ENCODE data around the gene ANG.
"Not testable (repeated sequence)": the region's sequence is repeated elsewhere in the genome, so short reads cannot be mapped to it uniquely, and the experiment has no call there.

Gene ANG

DNA sequence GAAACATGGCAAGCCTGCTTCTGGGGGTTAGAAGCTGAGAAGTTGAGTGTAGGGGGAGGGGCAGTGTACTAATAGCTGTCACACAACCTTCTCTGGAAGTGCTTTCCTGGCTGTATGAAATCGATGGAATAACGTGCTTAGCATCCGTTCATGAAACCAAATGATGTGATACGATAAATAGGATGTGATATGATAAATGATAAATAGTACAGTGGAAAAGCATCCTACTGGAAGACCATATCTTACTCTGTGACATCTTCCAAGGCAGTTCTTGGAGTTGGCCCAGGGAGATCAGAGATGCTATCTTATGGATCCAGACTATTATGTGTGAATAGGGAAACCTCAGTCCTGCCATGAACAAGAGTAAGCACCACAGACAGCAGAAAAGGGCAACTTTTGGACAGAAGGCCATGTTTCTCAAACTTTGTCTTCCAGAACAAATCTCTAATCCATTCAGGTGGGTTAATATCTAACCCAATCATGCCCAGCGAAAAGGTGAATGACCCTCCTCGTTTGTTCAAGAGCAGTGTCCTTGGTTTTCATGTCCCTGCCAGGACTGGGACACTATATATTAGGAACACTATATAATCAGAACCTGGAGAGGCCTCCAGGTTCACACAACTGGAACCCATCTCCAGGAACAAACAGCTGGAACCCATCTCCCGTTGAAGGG is at the start of gene ANG:
ANG (plus strand) TSS at position 598 of the 673 bp plus-strand sequence. CDS start 4,801 bp downstream, outside the sequence.
- no peak for DNase-seq

- DNase-seq, result no peak
These were observed 47.0 kb upstream of the ANG start, which contains the start of gene OR6S1 for GRCh38 chr14:20641591-20641990. Gene OR6S1, minus strand, starts transcription at chr14:20641691. Its CDS starts 0 bp downstream, at chr14:20641691.

GRCh38 chr14:20642182-20642581 is 46.4 kb upstream of the ANG start:
- no peak for DNase-seq

- not testable (repeated sequence) for DNase-seq
These were observed 45.8 kb upstream of the ANG start for GRCh38 chr14:20642755-20643154.

DNA sequence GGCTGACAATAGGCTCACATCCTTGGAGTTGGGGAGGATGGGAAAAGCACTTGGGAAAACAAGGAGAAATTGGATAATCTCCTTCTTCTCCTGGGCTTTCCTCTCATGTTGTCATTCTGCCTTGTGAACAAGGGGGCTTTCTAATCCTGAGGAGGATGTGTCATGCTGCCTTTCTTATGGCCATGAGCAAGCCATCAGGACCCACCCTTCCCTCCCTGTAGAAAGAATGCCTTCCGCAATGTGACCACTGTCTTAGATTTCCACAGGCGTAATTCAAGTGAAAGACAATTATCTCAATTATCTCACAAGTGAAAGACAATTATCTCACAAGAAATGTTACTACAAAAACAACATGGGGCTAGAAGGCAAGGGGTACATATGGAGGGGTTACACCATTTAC is 44.0 kb upstream of the ANG start:
- DNase-seq, result no peak

DNA sequence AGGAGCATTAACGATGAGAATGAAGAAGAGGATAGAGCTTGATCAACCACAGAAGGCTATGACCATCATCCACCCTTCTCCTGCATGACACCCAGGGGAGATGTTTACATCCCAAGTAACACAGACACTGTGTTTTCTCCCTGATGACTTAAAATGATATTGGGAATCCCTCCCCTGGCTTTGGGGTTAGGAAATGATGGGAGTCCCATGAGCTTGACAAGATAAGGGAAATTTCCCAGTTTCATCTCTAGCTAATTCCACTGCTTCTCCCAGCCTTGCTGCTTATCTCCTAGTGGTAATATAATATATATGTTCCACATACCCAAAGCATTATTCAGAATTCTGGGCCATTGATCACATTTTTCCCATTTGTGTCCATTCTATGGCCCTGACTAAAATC is 43.1 kb upstream of the ANG start:
- no peak for DNase-seq

GRCh38 chr14:20652996-20653975 is 35.3 kb upstream of the ANG start:
- peak; percentile 87 for DNase-seq

GRCh38 chr14:20655851-20656250 is 32.7 kb upstream of the ANG start:
- DNase-seq, result no peak

- no peak for DNase-seq
These were observed 32.3 kb upstream of the ANG start for GRCh38 chr14:20656274-20656673.

- DNase-seq, result peak; percentile 35
These were observed 31.1 kb upstream of the ANG start for GRCh38 chr14:20657216-20658211.

DNA sequence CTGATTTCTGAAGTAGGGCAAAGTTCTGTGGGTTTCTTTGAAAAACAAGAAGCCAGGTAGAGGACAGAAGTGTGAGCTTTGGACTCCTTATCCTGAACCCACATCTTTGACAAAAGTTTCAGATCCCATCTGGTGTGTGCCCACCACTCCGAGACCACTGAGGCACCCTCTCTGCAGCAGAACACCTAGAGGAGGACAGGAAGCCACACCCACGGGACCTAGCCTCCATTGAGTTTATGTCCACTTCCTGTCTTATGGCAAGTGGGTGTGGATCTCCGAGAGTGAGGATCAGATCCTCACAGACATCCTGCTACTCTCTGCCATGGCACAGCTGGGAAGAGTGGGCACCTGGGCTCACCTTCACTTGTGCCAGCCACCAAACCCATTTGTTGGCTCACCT is 30.3 kb upstream of the ANG start:
- no peak for DNase-seq

DNA sequence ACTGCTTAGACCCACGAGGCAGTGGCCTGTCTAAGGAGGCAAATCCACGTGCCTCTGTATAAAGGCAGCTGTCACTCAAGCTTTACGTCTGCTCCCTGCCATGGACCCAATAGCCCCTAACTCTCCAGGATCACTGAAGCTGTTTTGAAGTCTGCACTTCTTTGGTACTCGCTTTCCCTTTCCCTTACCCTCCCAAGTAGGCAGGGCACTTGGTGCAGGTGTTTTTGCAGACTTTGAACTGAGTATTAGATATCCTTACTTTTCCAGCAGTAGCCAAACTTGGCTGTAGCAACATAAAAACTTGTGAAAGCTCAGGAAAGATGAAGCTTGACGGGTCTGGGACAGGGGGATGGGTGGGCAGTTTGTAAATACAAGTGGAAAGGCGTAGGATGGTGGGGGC is 29.2 kb upstream of the ANG start:
- no peak for DNase-seq

DNA sequence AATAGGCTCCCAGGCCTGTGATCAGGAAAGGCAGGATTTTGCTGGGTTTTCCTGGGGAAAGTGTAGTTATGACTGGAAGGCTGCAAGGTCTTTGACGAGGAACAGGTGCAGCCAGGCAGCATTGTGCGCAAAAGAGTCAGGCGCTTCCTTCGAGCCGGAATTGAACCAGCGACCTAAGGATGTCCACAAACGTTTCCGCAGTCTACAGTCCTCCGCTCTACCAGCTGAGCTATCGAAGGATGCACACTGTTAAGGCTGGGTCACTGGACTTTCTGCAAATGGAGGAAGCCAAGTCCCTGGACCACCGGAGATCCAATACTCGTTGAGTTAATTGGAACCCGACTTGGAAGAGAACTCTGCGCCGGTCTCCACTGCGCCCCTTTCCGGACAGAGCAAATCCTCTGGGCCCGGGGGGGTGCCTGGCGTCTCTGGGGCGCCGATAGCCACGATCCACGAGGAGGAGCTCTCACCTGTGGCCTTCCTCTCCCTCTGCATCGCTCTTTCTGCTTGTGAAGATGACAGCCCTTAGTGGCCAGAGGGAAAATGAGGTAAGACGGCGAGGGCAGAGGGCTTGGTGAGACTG is 28.7 kb upstream of the ANG start:
- no peak for DNase-seq

DNA sequence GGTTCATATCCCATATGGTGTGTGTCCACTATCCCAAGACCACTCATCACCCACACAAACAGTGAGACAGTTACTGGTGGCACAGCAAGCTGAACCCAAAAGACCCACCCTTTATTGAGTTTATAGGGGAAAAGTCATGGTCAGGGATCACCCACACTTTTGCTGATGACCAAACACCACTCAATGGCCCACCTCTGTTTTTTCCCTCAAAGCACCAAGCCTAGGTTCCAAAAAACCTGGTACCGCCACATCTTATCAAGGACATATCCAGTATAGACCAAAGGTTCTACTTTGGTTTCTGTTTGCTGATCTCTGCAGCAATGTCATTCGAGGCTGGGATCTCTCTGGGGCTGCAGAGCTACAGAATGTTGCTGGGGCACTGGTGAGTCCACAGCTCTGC is 27.4 kb upstream of the ANG start:
- no peak for DNase-seq

DNA sequence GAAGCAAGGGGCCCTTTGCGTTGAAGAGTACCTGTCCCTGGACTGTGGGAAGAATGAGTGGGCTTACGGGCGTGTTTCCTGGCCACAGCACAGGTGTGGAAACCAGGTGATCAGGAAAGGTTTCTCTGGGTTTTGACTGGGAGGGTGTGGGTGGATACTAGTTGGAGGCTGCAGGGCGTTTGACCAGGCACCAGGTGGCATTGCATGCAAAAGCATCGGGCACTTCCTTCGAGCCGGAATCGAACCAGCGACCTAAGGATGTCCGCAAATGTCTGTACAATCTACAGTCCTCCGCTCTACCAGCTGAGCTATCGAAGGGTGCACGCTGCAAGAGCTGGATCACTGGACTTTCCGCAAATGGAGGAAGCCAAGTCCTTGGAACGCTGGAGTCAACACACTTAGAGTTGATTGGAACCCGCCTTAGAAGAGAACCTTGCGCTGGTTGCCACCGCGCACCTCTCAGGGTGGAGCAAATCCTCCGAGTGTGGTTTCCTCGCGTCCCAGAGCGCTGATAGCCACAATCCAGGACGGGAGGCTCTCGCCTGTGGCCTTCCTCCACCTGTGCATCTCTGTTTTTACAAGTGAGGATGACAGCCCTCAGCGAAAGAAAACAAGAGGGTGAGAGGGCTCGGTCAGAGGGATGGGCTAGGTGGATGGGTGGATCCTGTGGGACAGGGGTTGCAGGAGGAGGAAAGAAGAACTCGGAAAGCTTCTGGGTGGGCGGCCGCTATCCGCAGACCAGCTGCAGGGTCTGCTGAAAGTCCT is 25.4 kb upstream of the ANG start:
- DNase-seq, result peak; percentile 88

DNA sequence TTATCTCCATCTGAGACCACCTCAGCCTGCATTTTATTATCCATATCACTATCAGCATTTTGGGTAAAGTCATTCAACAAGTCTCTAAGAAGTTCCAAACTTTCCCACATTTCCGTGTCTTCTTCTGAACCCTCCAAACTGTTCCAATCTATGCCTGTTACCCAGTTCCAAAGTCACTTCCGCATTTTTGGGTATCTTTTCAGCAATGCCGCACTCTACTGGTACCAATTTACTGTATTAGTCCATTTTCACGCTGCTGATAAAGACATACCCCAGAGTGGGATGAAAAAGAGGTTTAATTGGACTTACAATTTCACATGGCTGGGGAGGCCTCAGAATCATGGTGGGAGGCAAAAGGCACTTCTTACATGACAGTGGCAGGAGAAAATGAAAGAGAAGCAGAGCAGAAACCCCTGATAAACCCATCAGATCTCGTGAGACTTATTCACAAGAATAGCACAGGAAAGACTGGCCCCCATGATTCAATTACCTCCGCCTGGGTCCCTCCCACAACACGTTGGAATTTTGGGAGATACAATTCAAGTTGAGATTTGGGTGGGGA is 22.1 kb upstream of the ANG start:
- DNase-seq, result not testable (repeated sequence)

DNA sequence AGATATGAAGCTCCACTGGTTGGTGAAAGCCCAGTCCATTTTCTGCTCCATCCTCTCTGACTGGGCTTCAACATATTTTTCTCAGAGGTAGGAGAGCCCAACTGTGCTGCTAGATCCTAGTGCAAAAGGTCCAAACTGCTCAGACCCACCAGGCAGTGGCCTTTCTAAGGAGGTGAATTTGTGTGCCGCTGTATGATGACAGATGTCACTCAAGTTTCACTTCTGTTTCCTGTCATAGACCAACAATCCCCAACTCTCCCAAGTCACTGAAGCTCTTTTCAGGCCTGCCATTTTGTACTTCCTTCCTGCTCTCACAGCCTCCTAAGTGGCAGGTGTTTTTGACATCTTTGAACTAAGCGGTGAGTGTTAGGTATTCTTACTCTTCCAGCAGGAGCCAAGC is 20.6 kb upstream of the ANG start:
- DNase-seq, result no peak

- no peak for DNase-seq
These were observed 19.6 kb upstream of the ANG start for GRCh38 chr14:20668969-20669368.

GRCh38 chr14:20671597-20672283 is 16.8 kb upstream of the ANG start:
- no peak for DNase-seq

- DNase-seq, result no peak
These were observed 12.9 kb upstream of the ANG start for GRCh38 chr14:20675669-20676068.

DNA sequence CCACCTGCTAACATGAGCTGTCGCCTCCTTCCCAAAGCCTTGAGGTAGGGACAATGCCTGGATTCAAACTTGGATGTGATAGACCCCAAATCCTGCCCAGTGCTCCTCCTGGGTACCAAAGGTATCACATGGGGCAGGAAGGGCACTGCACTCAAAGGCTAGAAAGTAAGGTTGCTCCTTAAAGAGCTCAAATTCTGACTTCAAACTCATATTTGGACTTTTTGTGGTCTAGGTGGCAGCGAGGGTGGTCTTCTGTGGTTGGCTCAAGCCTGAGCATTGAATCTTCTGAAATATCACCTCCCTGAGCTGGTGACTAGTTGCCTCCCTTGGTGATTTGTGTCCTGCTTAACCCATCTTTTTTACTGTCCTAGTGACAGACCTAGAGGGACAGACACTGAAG is 12.5 kb upstream of the ANG start:
- DNase-seq, result no peak

All from DMS 273 treated with DMSO at 0.1 percent for 48 hours (cell line).